ENCODE data around the gene RIPK4.

- TF ChIP-seq CTCF (conservative IDR thresholded peaks at IDR 0.05; ENCODE audit: low read depth, low read length) (no peak), EZH2 (IDR thresholded peaks at IDR 0.05; ENCODE audit: borderline replicate concordance, low read depth, low read length, poor library complexity, severe bottlenecking) (no peak)
Observed at GRCh38 chr21:41707231-41707959, 59.5 kb downstream of the RIPK4 start.
